ENCODE results near the gene CLIC3. TPM values are rescaled to one million over a fixed set of nuclear protein-coding genes. Genes with fewer than 3 reads are reported as not detected.
A peak's percentile ranks its signal among the peaks of the same experiment; 100 is the strongest.

Gene CLIC3
- total RNA-seq, 1 experiment from 2014 or later = 1.7 TPM

- DNase-seq (ENCODE audit: low read depth) = no peak
These were observed 43.2 kb downstream of the CLIC3 start for GRCh38 chr9:136952876-136953770.

GRCh38 chr9:136952321-136952850, 44.0 kb downstream of the CLIC3 start:
- DNase-seq (ENCODE audit: low read depth) = no peak

GRCh38 chr9:136951541-136952320, 44.6 kb downstream of the CLIC3 start, which contains the start of gene LCN12:
LCN12 (plus strand) TSS chr9:136952273; CDS start chr9:136952328, 55 bp downstream.
- no peak for DNase-seq (ENCODE audit: low read depth)

DNA sequence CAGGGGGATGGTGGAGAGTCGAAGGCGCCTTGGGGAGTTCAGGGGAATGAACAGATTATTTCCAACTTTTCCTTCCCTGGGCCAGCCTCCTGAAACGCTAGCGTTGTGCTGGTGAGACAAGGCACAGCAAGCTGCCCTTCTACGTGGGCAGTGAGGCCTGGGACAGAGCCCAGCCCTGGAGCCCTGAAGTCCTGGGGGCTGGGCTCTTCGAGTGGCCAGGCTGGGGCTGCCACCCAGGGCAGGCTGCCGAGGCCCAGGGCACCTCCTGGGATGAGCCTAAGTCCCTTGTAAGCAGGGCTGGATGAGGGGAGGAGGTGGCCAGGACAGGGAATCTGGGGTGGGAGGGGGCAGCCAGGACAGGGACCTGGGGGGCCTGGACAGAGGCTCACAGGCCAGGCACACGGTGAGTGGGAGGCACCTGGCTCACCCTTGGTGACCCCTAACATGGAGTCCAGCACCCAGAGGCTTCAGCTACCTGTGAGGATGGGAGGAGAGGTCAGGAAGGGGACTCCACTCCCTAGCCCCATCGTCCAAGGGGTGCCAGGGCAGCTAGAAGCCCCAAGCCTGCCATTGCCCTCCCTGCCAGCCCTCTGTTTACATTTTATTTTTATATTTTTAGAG, 45.6 kb downstream of the CLIC3 start:
- no peak for DNase-seq (ENCODE audit: low read depth)

GRCh38 chr9:136949817-136950655, 46.3 kb downstream of the CLIC3 start:
- DNase-seq (ENCODE audit: low read depth) = peak; percentile 73

DNA sequence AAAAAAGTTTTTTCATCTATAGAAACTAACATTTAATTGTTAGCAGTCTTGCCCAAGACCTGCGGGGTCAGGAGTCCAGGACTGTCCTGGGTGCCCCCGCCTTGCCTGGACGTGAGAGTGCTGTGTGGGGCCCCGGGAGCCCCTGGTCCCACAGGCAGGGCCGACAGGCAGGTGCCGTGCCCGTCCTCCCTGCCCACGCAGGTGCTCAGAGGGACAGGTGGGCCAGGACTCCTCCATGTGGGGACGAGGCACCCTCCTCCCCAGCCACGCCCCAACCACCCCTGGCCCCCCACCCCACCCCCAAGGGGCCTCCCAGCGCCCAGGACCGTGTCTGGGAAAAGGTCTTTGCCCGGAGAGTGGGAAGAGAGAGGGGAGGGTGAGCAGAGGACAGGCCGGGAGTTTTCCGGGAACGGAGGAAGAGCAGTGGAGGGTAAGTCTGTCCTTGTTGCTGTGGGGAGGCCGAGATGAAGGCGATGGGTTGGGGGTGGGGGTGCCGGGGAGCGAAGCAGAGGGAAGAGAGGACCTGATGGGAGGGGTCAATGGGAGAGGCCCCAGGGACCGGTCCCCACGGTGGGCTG, 47.0 kb downstream of the CLIC3 start:
- no peak for DNase-seq (ENCODE audit: low read depth)

- DNase-seq (ENCODE audit: low read depth) = peak; percentile 32
These were observed 48.3 kb downstream of the CLIC3 start for GRCh38 chr9:136947955-136948510.

GRCh38 chr9:136947028-136947891, 49.1 kb downstream of the CLIC3 start:
- no peak for DNase-seq (ENCODE audit: low read depth)

DNA sequence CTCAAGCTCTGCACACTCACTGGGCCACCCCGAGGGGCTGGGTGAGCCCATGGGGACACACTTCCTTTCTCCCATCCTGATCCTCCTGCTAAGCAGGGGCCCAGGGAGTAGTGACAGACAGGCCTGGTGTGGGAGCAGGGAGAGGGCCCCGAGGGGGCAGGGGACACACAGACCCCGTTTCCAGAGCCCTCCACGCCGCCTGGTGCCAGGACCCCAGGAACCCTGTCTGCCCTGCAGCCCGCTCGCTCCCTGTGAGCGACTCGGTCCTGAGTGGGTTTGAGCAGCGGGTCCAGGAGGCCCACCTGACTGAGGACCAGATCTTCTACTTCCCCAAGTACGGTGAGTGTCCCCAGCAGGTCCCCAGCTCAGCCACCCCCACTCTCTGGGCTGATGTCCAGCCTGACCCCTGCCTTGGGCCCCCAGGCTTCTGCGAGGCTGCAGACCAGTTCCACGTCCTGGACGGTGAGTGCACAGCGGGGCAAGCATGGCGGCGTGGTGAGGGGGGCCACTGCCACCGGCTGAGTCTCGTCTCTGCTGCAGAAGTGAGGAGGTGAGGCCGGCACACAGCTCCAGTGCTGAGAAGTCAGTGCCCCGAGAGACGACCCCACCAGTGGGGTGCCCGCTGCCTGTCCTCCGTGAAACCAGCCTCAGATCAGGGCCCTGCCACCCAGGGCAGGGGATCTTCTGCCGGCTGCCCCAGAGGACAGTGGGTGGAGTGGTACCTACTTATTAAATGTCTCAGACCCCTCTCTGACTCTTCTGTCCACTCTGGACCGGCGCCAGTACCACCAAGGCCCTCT, 49.9 kb downstream of the CLIC3 start:
- no peak for DNase-seq (ENCODE audit: low read depth)

DNA sequence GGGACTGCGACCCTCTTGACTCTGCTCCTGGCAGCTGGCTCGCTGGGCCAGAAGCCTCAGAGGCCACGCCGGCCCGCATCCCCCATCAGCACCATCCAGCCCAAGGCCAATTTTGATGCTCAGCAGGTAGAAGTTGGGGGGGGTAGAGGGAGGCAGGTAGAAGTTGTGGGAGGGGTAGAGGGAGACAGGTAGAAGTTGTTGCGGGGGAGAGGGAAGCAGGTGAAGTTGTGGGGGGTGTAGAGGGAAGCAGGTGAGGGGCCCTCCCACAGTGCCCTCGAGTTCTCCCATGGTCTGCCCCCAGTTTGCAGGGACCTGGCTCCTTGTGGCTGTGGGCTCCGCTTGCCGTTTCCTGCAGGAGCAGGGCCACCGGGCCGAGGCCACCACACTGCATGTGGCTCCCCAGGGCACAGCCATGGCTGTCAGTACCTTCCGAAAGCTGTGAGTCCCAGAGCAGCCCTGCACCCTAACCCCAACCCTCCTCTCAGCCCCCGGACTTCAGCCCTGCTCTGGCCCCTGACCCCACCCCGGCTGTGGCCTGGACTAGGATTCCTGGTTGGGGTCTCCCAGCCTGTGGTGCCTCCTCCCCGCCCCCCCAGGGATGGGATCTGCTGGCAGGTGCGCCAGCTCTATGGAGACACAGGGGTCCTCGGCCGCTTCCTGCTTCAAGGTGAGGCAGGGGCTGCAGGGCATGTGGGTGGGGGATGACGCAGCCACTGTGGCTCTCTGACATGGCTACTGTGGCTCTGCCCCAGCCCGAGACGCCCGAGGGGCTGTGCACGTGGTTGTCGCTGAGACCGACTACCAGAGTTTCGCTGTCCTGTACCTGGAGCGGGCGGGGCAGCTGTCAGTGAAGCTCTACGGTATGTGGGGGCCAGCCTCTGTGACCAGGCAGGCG, 50.8 kb downstream of the CLIC3 start:
- DNase-seq (ENCODE audit: low read depth) = no peak

Other genes with a start within 250 kb of the CLIC3 start
- not detected in 2 replicates for gene LCN6, start 248.0 kb downstream of the CLIC3 start, total RNA-seq (2014; rRNA removed; shearing (Covaris generic))
- not detected in 2 replicates for gene LCN8, start 238.3 kb downstream of the CLIC3 start, total RNA-seq (2014; rRNA removed; shearing (Covaris generic))
- gene LCN15, start 232.1 kb downstream of the CLIC3 start, total RNA-seq (2014; rRNA removed; shearing (Covaris generic)) = not detected in 2 replicates
- gene TMEM141, start 205.2 kb downstream of the CLIC3 start, total RNA-seq (2014; rRNA removed; shearing (Covaris generic)) = 49.4 and 79.2 TPM in 2 replicates
- not detected in 2 replicates for gene CCDC183, start 200.2 kb downstream of the CLIC3 start, total RNA-seq (2014; rRNA removed; shearing (Covaris generic))
- 30.0 and 37.8 TPM in 2 replicates for gene RABL6, start 188.6 kb downstream of the CLIC3 start, total RNA-seq (2014; rRNA removed; shearing (Covaris generic))
- 0.72 and 1.3 TPM in 2 replicates for gene AJM1, start 154.1 kb downstream of the CLIC3 start, total RNA-seq (2014; rRNA removed; shearing (Covaris generic))
- gene PHPT1, start 147.2 kb downstream of the CLIC3 start, total RNA-seq (2014; rRNA removed; shearing (Covaris generic)) = 88.7 and 92.2 TPM in 2 replicates
- gene MAMDC4, start 144.2 kb downstream of the CLIC3 start, total RNA-seq (2014; rRNA removed; shearing (Covaris generic)) = 0.36 and 0.39 TPM in 2 replicates
- 304 and 460 TPM in 2 replicates for gene EDF1, start 130.3 kb downstream of the CLIC3 start, total RNA-seq (2014; rRNA removed; shearing (Covaris generic))
- gene TRAF2, start 110.1 kb downstream of the CLIC3 start, total RNA-seq (2014; rRNA removed; shearing (Covaris generic)) = 10.1 and 13.7 TPM in 2 replicates
- 48.7 and 74.1 TPM in 2 replicates for gene FBXW5, start 51.8 kb downstream of the CLIC3 start, total RNA-seq (2014; rRNA removed; shearing (Covaris generic))
- not detected in 2 replicates for gene C8G, start 51.3 kb downstream of the CLIC3 start, total RNA-seq (2014; rRNA removed; shearing (Covaris generic))
- not detected in 2 replicates for gene LCN12, start 44.3 kb downstream of the CLIC3 start, total RNA-seq (2014; rRNA removed; shearing (Covaris generic))
- gene PTGDS, start 19.1 kb downstream of the CLIC3 start, total RNA-seq (2014; rRNA removed; shearing (Covaris generic)) = 0.24 TPM in 1 of 2 replicates, not detected in the other
- not detected in 2 replicates for gene LCNL1, start 13.6 kb downstream of the CLIC3 start, total RNA-seq (2014; rRNA removed; shearing (Covaris generic))
- 24.5 and 50.9 TPM in 2 replicates for gene PAXX, start 4.1 kb downstream of the CLIC3 start, total RNA-seq (2014; rRNA removed; shearing (Covaris generic))
- gene ABCA2, start 31.7 kb upstream of the CLIC3 start, total RNA-seq (2014; rRNA removed; shearing (Covaris generic)) = 4.1 and 10.8 TPM in 2 replicates
- gene FUT7, start 35.5 kb upstream of the CLIC3 start, total RNA-seq (2014; rRNA removed; shearing (Covaris generic)) = not detected in 2 replicates
- gene NPDC1, start 49.6 kb upstream of the CLIC3 start, total RNA-seq (2014; rRNA removed; shearing (Covaris generic)) = 0.60 and 1.6 TPM in 2 replicates
- gene ENTPD2, start 57.5 kb upstream of the CLIC3 start, total RNA-seq (2014; rRNA removed; shearing (Covaris generic)) = not detected in 2 replicates
- gene SAPCD2, start 74.0 kb upstream of the CLIC3 start, total RNA-seq (2014; rRNA removed; shearing (Covaris generic)) = 15.3 and 21.8 TPM in 2 replicates
- gene UAP1L1, start 80.9 kb upstream of the CLIC3 start, total RNA-seq (2014; rRNA removed; shearing (Covaris generic)) = 7.6 and 10.0 TPM in 2 replicates
- gene MAN1B1, start 90.4 kb upstream of the CLIC3 start, total RNA-seq (2014; rRNA removed; shearing (Covaris generic)) = 39.2 and 56.9 TPM in 2 replicates
- 30.8 and 37.5 TPM in 2 replicates for gene DPP7, start 118.2 kb upstream of the CLIC3 start, total RNA-seq (2014; rRNA removed; shearing (Covaris generic))
- gene GRIN1, start 142.6 kb upstream of the CLIC3 start, total RNA-seq (2014; rRNA removed; shearing (Covaris generic)) = 0.20 TPM in 1 of 2 replicates, not detected in the other
- not detected in 2 replicates for gene LRRC26, start 173.5 kb upstream of the CLIC3 start, total RNA-seq (2014; rRNA removed; shearing (Covaris generic))
- gene TMEM210, start 175.5 kb upstream of the CLIC3 start, total RNA-seq (2014; rRNA removed; shearing (Covaris generic)) = not detected in 2 replicates
- 8.1 and 9.8 TPM in 2 replicates for gene ANAPC2, start 192.0 kb upstream of the CLIC3 start, total RNA-seq (2014; rRNA removed; shearing (Covaris generic))
- gene SSNA1, start 192.1 kb upstream of the CLIC3 start, total RNA-seq (2014; rRNA removed; shearing (Covaris generic)) = 72.8 and 99.2 TPM in 2 replicates
- gene TPRN, start 204.2 kb upstream of the CLIC3 start, total RNA-seq (2014; rRNA removed; shearing (Covaris generic)) = 1.1 and 3.7 TPM in 2 replicates
- gene TMEM203, start 209.1 kb upstream of the CLIC3 start, total RNA-seq (2014; rRNA removed; shearing (Covaris generic)) = 39.1 and 40.0 TPM in 2 replicates
- 4.6 and 5.4 TPM in 2 replicates for gene NDOR1, start 209.1 kb upstream of the CLIC3 start, total RNA-seq (2014; rRNA removed; shearing (Covaris generic))
- gene RNF208, start 225.7 kb upstream of the CLIC3 start, total RNA-seq (2014; rRNA removed; shearing (Covaris generic)) = not detected in 2 replicates
- 0.36 and 1.1 TPM in 2 replicates for gene CYSRT1, start 228.6 kb upstream of the CLIC3 start, total RNA-seq (2014; rRNA removed; shearing (Covaris generic))
- not detected in 2 replicates for gene RNF224, start 230.9 kb upstream of the CLIC3 start, total RNA-seq (2014; rRNA removed; shearing (Covaris generic))
- gene SLC34A3, start 234.3 kb upstream of the CLIC3 start, total RNA-seq (2014; rRNA removed; shearing (Covaris generic)) = not detected in 2 replicates
- 295 and 372 TPM in 2 replicates for gene TUBB4B, start 244.7 kb upstream of the CLIC3 start, total RNA-seq (2014; rRNA removed; shearing (Covaris generic))